Body of pancreas (tissue), 4 donors: ENCODE results near the gene NSG1. TPM values are rescaled to one million over a fixed set of nuclear protein-coding genes. Genes with fewer than 3 reads are reported as not detected.

ENCODE experiments used
- ATAC-seq: fragments of 150-250 bp; one replicate; pipeline ENCODE4 v1.9.1; 2016
- DNase-seq, 4 donors: peaks; one replicate each; pipeline ENCODE4 v3.0.0-alpha.2; 2019
- H3K27ac ChIP-seq, 4 donors: fragments of 200-600 bp; sonication (generic); 1 replicate in 3 of 4; 2 replicates in 1 of 4; pipeline versions ENCODE4 v1.5.1 to v1.6.1; 2016 to 2019; ENCODE audit warnings: mild to moderate bottlenecking in 1 of 4, mixed read lengths in 1 of 4, moderate library complexity in 1 of 4
- H3K27me3 ChIP-seq, 2 donors: fragments of 200-600 bp; sonication (generic); one replicate each; pipeline ENCODE4 v1.6.0; 2016; ENCODE audit warnings: mild to moderate bottlenecking in 1 of 2
- H3K36me3 ChIP-seq, 2 donors: fragments of 200-600 bp; sonication (generic); replicated peaks in 1 of 2; 2 replicates each; pipeline ENCODE4 v1.5.1; 2016; ENCODE audit warnings: low read depth in 2 of 2; ENCODE audit not compliant: insufficient read depth in 1 of 2
- H3K4me1 ChIP-seq: fragments of 200-600 bp; sonication (generic); one replicate; pipeline ENCODE4 v1.6.0; 2016
- H3K4me3 ChIP-seq, 2 donors: fragments of 200-600 bp; sonication (generic); 1 replicate in 1 of 2; 2 replicates in 1 of 2; pipeline ENCODE4 v1.5.1; 2016 to 2019
- H3K9me3 ChIP-seq, 3 donors: fragments of 200-600 bp; sonication (generic); 1 replicate in 2 of 3; 2 replicates in 1 of 3; pipeline ENCODE4 v1.5.1; 2016
- POLR2A ChIP-seq, 3 donors: fragments of 450-650 bp; IDR thresholded peaks; one replicate each; pipeline ENCODE4 v1.6.1; 2016; ENCODE audit warnings: antibody characterized with exemption in 3 of 3, mild to moderate bottlenecking in 2 of 3
- WGBS, 2 donors: methylation state at CpG; one replicate each; pipeline ENCODE4 v1.1.5; 2017; 5-methylcytosine and 5-hydroxymethylcytosine counted together
- intact Hi-C: fragments of 100-400 bp; cut with DNase I; formaldehyde crosslinking; loops from one replicate; pipeline ENCODE4 v1.15.1; 2023
- total RNA-seq, 2 donors: library from RNA; depleted of rRNA; stranded (reverse); fragments of >200 nt; gene quantifications; one replicate each; pipeline ENCODE4 v1.1.0, GENCODE V29; 2016
- TF ChIP-seq, protein P1 (sequence below), 7 experiments: fragments of 450-650 bp in 4 of 7; fragments of 200-600 bp in 3 of 7; sonication (generic) in 3 of 7; IDR thresholded peaks; one replicate each; pipeline ENCODE4 v1.5.1; 2016 to 2019; ENCODE audit warnings: antibody characterized with exemption in 7 of 7

The NSG1 gene
- total RNA-seq, 2 donors from 2014 or later = 0.78 to 1.3 TPM

DNA sequence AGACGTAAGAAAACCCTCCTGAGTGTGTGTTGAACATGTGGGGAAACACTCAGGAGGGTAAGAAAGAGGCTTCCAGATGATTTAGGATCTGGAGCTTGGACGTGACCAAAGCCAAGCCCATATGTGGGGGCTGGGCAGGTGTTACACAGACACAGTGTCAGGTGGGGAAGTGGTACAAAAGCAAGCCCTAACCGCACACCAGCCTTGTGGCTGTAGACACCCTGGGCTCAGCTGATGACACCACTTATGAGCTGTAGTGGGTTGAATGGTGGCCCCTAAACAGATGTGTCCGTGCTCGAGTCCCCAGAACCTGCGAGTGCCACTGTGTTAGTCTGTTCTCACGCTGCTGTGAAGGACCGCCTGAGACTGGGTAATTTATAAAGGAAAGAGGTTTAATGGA lies 25.0 kb upstream of the NSG1 start:
- ATAC-seq = no peak
- WGBS, 2 donors = 66 to 73% methylated on average over 5 to 8 of the region's 8 CpGs
- H3K9me3 ChIP-seq = no peaks in the 10 kb centered on the region

DNA sequence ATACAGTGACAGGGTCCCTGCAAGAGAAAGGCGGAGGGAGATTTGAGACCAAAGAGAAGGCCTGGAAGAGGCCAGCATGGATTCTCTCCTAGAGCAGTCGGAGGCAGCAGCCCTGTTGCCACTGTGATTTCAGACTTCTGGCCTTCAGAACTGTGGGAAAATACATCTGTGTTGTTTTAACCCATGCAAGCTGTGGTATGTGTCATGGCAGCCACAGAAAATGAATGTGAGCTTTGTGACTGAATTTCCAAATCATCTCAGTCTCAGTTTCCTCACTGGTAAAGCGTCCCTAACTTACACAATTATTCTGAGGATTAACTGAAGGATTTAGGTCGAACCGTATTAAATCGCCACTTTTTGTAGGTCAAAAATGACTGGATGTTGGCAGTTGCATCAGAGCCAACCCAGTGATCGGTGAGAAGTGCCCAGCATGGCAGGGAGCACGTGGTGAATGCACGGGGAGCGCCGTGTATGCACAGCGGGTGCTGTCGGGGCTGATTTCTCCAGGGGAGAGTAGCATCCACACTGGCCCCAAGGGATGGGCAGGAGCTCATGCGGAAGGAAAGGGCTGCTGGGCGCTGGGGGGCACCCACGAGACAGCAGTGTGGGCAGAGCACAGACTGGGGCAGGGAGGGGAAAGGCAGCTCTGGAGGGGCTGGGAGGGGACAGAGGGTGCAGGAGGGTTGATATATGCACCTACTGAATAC lies 23.8 kb upstream of the NSG1 start:
- no peak for TF ChIP-seq POLR2A (IDR thresholded peaks at IDR 0.05)
- TF ChIP-seq, protein P1, sequence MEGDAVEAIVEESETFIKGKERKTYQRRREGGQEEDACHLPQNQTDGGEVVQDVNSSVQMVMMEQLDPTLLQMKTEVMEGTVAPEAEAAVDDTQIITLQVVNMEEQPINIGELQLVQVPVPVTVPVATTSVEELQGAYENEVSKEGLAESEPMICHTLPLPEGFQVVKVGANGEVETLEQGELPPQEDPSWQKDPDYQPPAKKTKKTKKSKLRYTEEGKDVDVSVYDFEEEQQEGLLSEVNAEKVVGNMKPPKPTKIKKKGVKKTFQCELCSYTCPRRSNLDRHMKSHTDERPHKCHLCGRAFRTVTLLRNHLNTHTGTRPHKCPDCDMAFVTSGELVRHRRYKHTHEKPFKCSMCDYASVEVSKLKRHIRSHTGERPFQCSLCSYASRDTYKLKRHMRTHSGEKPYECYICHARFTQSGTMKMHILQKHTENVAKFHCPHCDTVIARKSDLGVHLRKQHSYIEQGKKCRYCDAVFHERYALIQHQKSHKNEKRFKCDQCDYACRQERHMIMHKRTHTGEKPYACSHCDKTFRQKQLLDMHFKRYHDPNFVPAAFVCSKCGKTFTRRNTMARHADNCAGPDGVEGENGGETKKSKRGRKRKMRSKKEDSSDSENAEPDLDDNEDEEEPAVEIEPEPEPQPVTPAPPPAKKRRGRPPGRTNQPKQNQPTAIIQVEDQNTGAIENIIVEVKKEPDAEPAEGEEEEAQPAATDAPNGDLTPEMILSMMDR (IDR thresholded peaks at IDR 0.05) = no peak
- DNase-seq (no peak), ATAC-seq (no peak)
- Histone ChIP-seq H3K36me3 (no peaks in the 10 kb centered on the region), H3K4me1 (no peaks in the 10 kb centered on the region), H3K9me3 (no peaks in the 10 kb centered on the region), H3K4me3 (no peak overlapping the region), H3K27me3 (no peaks in the 10 kb centered on the region), H3K27ac (no peak overlapping the region)
- WGBS, 2 donors = 62 to 67% methylated on average over 16 of the region's 16 CpGs
- intact Hi-C loops = no loop called here

More for the DNA sequence above, 25.0 kb upstream of the NSG1 start:
- intact Hi-C loops = no loop called here
- no peak for TF ChIP-seq POLR2A (IDR thresholded peaks at IDR 0.05)
- TF ChIP-seq, protein P1 (IDR thresholded peaks at IDR 0.05) = no peak
- no peak overlapping the region for H3K27ac ChIP-seq
- no peaks in the 10 kb centered on the region for H3K36me3 ChIP-seq
- no peaks in the 10 kb centered on the region for H3K27me3 ChIP-seq
- DNase-seq = no peak
- H3K4me1 ChIP-seq = no peaks in the 10 kb centered on the region
- no peak overlapping the region for H3K4me3 ChIP-seq

DNA sequence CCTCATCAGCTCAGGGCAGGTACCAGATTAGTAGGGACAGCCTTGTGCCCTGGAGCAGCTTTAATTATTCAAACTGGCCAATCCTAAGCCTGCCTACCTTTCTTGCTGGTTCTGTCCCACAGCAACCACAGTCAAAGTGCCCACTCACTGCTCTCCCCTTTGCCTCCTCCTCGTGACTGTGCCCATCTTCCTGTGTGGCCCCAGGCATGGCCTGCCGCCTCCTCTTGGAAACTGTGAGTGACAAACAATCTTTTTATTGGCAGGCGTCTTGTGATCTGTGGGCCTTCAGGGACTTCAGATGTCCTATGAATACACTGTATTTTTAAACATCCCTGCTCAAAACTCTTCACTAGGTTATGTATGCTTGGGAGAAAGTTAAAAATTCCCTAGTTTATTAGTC lies 22.8 kb upstream of the NSG1 start:
- Histone ChIP-seq H3K4me3 (no peak overlapping the region), H3K9me3 (no peaks in the 10 kb centered on the region), H3K27me3 (no peaks in the 10 kb centered on the region), H3K4me1 (no peaks in the 10 kb centered on the region), H3K36me3 (no peaks in the 10 kb centered on the region), H3K27ac (no peak overlapping the region)
- 71 to 82% methylated on average over 3 of the region's 3 CpGs for WGBS, 2 donors
- TF ChIP-seq, protein P1 (IDR thresholded peaks at IDR 0.05) = no peak
- TF ChIP-seq POLR2A (IDR thresholded peaks at IDR 0.05) = no peak
- intact Hi-C loops = no loop called here
- ATAC-seq (no peak), DNase-seq (no peak)

DNA sequence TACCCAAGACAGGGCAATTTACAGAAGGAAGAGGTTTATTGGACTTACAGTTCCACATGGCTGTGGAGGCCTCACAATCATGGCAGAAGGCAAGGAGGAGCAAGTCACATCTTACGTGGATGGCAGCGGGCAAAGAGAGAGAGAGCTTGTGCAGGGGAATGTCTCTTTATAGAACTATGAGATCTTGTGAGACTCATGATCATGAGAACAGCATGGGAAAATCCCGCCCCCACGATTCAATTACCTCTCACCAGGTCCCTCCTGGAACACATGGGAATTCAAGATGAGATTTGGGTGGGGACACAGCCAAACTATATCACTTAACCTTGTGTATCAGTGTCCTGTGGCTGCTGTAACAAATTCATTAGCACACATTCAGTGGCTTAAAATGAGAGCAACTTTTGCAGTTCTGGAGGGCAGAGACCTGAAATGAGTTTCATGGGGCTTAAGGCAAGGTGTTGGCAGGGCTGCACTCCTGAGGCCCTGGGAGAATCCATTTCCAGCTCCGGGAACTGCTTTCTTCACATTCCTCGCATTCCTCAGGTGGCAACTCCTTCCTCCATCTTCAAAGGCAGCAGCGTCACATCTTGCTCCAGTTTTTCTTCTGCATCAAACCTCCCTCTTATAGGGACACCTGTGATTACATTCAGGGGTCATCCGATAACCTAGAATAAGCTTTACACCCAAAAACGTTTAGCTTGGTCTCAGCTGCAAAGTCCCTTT lies 22.3 kb upstream of the NSG1 start:
- H3K27ac ChIP-seq = no peak overlapping the region
- WGBS, 2 donors = 66 to 71% methylated on average over 9 of the region's 9 CpGs
- DNase-seq (no peak), ATAC-seq (no peak)
- intact Hi-C loops = no loop called here
- no peaks in the 10 kb centered on the region for H3K9me3 ChIP-seq
- no peaks in the 10 kb centered on the region for H3K4me1 ChIP-seq
- no peaks in the 10 kb centered on the region for H3K27me3 ChIP-seq
- H3K4me3 ChIP-seq = no peak overlapping the region
- no peak for TF ChIP-seq POLR2A (IDR thresholded peaks at IDR 0.05)
- TF ChIP-seq, protein P1 (IDR thresholded peaks at IDR 0.05) = no peak
- H3K36me3 ChIP-seq = no peaks in the 10 kb centered on the region
